Liver (tissue), 9 donors: ENCODE measurements around the gene FH. TPM values are rescaled to one million over a fixed set of nuclear protein-coding genes. Genes with fewer than 3 reads are reported as not detected.

Experiments used
- DNase-seq: peaks from one replicate; pipeline ENCODE4 v3.0.0-alpha.2; 2017; ENCODE audit warnings: low spot score
- H3K27ac ChIP-seq, 2 donors: one replicate each; pipeline ENCODE4 v1.7.0; 2013; ENCODE audit warnings: inconsistent platforms in 2 of 2, low read length in 2 of 2, control low read depth in 1 of 2, low read depth in 1 of 2, mild to moderate bottlenecking in 1 of 2
- H3K27me3 ChIP-seq, 4 donors: one replicate each; pipeline versions ENCODE4 v1.6.1 to v1.7.0; 2013; ENCODE audit warnings: low read length in 3 of 4, inconsistent platforms in 1 of 4, mild to moderate bottlenecking in 1 of 4, moderate library complexity in 1 of 4; ENCODE audit not compliant: control insufficient read depth in 4 of 4, insufficient read depth in 4 of 4
- H3K36me3 ChIP-seq, 4 donors: one replicate each; pipeline versions ENCODE4 v1.6.1 to v1.7.0; 2013; ENCODE audit warnings: low read length in 3 of 4, mild to moderate bottlenecking in 3 of 4, low read depth in 1 of 4, moderate library complexity in 1 of 4; ENCODE audit not compliant: control insufficient read depth in 4 of 4, insufficient read depth in 3 of 4
- H3K4me1 ChIP-seq, 4 donors: one replicate each; pipeline versions ENCODE4 v1.6.1 to v1.7.0; 2013; ENCODE audit warnings: low read length in 3 of 4, mild to moderate bottlenecking in 3 of 4, moderate library complexity in 1 of 4; ENCODE audit not compliant: control insufficient read depth in 4 of 4, insufficient read depth in 4 of 4
- H3K4me3 ChIP-seq, 3 donors: one replicate each; pipeline versions ENCODE4 v1.6.1 to v1.7.0; 2013; ENCODE audit warnings: low read length in 3 of 3, control low read depth in 1 of 3, low read depth in 1 of 3, mild to moderate bottlenecking in 1 of 3
- H3K9ac ChIP-seq, 2 donors: one replicate each; pipeline ENCODE4 v1.7.0; 2013; ENCODE audit warnings: low read length in 2 of 2, mild to moderate bottlenecking in 2 of 2, moderate library complexity in 2 of 2, control low read depth in 1 of 2, low read depth in 1 of 2
- H3K9me3 ChIP-seq, 4 donors: one replicate each; pipeline versions ENCODE4 v1.6.1 to v1.7.0; 2013; ENCODE audit warnings: low read length in 3 of 4; ENCODE audit not compliant: control insufficient read depth in 4 of 4
- CTCF ChIP-seq: fragments of 150-350 bp; IDR thresholded peaks from 2 replicates; pipeline ENCODE4 v1.5.1; 2017; ENCODE audit warnings: improper control_type of control experiment, low read depth, low read length; ENCODE audit not compliant: missing input control
- EGR1 ChIP-seq, 2 donors: IDR thresholded peaks; 2 replicates each; pipeline ENCODE4 v1.6.1; 2016 to 2018; ENCODE audit warnings: antibody characterized with exemption in 2 of 2, low read depth in 2 of 2
- FOXA1 ChIP-seq: IDR thresholded peaks from 2 replicates; pipeline ENCODE4 v1.6.1; 2016; ENCODE audit warnings: antibody characterized with exemption
- FOXA2 ChIP-seq: IDR thresholded peaks from 2 replicates; pipeline ENCODE4 v1.6.1; 2016; ENCODE audit warnings: antibody characterized with exemption
- GABPA ChIP-seq, 2 donors: IDR thresholded peaks in 1 of 2; conservative IDR thresholded peaks in 1 of 2; 2 replicates each; pipeline ENCODE4 v1.6.1; 2016; ENCODE audit warnings: antibody characterized with exemption in 2 of 2, mild to moderate bottlenecking in 1 of 2, moderate library complexity in 1 of 2
- HNF4A ChIP-seq, 2 donors: conservative IDR thresholded peaks; 2 replicates each; pipeline ENCODE4 v1.6.1; 2016; ENCODE audit warnings: antibody characterized with exemption in 2 of 2, mild to moderate bottlenecking in 2 of 2
- HNF4G ChIP-seq: IDR thresholded peaks from 2 replicates; pipeline ENCODE4 v1.6.1; 2016; ENCODE audit warnings: antibody characterized with exemption
- JUND ChIP-seq, 2 donors: IDR thresholded peaks; 2 replicates each; pipeline ENCODE4 v1.6.1; 2016; ENCODE audit warnings: antibody characterized with exemption in 2 of 2
- NR2F2 ChIP-seq: IDR thresholded peaks from 2 replicates; pipeline ENCODE4 v1.6.1; 2016; ENCODE audit warnings: antibody characterized with exemption
- RAD21 ChIP-seq, 2 donors: IDR thresholded peaks; 2 replicates each; pipeline ENCODE4 v1.6.1; 2016; ENCODE audit warnings: antibody characterized with exemption in 2 of 2, mild to moderate bottlenecking in 2 of 2
- RXRA ChIP-seq, 2 donors: IDR thresholded peaks; 2 replicates each; pipeline ENCODE4 v1.6.1; 2017 to 2018; ENCODE audit warnings: antibody characterized with exemption in 2 of 2, mild to moderate bottlenecking in 1 of 2
- SP1 ChIP-seq: IDR thresholded peaks from 2 replicates; pipeline ENCODE4 v1.6.1; 2018; ENCODE audit warnings: antibody characterized with exemption, mild to moderate bottlenecking
- TAF1 ChIP-seq: conservative IDR thresholded peaks from 2 replicates; pipeline ENCODE4 v1.6.1; 2016; ENCODE audit warnings: antibody characterized with exemption, mild to moderate bottlenecking
- YY1 ChIP-seq: IDR thresholded peaks from 2 replicates; pipeline ENCODE4 v1.6.1; 2016; ENCODE audit warnings: antibody characterized with exemption, mild to moderate bottlenecking
- WGBS: extraction: QIAGEN DNeasy Blood & Tissue Kit; methylation state at CpG from one replicate; pipeline ENCODE4 v1.1.7; 2013; 5-methylcytosine and 5-hydroxymethylcytosine counted together
- polyA plus RNA-seq, 2 donors: library from polyadenylated mRNA; stranded (reverse) in 1 of 2; unstranded in 1 of 2; fragments of 200-250 nt in 1 of 2; fragments of >200 nt in 1 of 2; fragmentation: Nextera tagmentation in 1 of 2; extraction: Ambion mirVana in 1 of 2; gene quantifications; one replicate each; pipeline versions ENCODE4 v1.2.1 to v1.2.3, GENCODE V29; 2013 to 2015
- total RNA-seq, 2 donors: library from RNA; depleted of rRNA; stranded (reverse); fragments of >200 nt; gene quantifications; one replicate each; pipeline ENCODE4 v1.2.3, GENCODE V29; 2014
- TF ChIP-seq, protein P1 (sequence below): IDR thresholded peaks from 2 replicates; pipeline ENCODE4 v1.6.1; 2016; ENCODE audit warnings: antibody characterized with exemption
- TF ChIP-seq, protein P2 (sequence below): IDR thresholded peaks from 2 replicates; pipeline ENCODE4 v1.6.1; 2016; ENCODE audit warnings: antibody characterized with exemption
- TF ChIP-seq, protein P3 (sequence below): IDR thresholded peaks from 2 replicates; pipeline ENCODE4 v1.6.1; 2016; ENCODE audit warnings: antibody characterized with exemption
- TF ChIP-seq, protein P4 (sequence below): IDR thresholded peaks from 2 replicates; pipeline ENCODE4 v1.6.1; 2016; ENCODE audit warnings: antibody characterized with exemption, mild to moderate bottlenecking
- donor health status: healthy.
- donor health status: healthy.
- donor health status: healthy.
- donor health status: healthy.
- donor health status: healthy.

FH gene
- total and polyA plus RNA-seq, 4 donors, result 68.3 to 145 (median 120) TPM

GRCh38 chr1:241456743-241457142 lies 62.8 kb downstream of the FH start:
- TF ChIP-seq SP1 (no peak), JUND (IDR thresholded peaks at IDR 0.05) (no peak), RAD21 (IDR thresholded peaks at IDR 0.05) (no peak), HNF4G (no peak), HNF4A (conservative IDR thresholded peaks at IDR 0.05) (no peak), FOXA2 (no peak), RXRA (IDR thresholded peaks at IDR 0.05) (no peak)
- no peak overlapping the region for H3K27ac ChIP-seq
- H3K9ac ChIP-seq, result no peak overlapping the region
- H3K9me3 ChIP-seq, result no peaks in the 10 kb centered on the region
- 84% methylated on average over 1 of the region's 1 CpG for WGBS
- no peak for DNase-seq
- no peaks in the 10 kb centered on the region for H3K4me1 ChIP-seq
- no peaks in the 10 kb centered on the region for H3K36me3 ChIP-seq
- H3K27me3 ChIP-seq, result no peaks in the 10 kb centered on the region
- H3K4me3 ChIP-seq, result no peak overlapping the region

GRCh38 chr1:241453732-241454131 lies 65.8 kb downstream of the FH start:
- TF ChIP-seq JUND (IDR thresholded peaks at IDR 0.05) (no peak), YY1 (no peak), GABPA (IDR thresholded peaks at IDR 0.05 in 1 of 2, conservative IDR thresholded peaks at IDR 0.05 in 1 of 2) (no peak), HNF4G (no peak), EGR1 (IDR thresholded peaks at IDR 0.05; ENCODE audit: low read depth in 2 of 2) (no peak)
- TF ChIP-seq, protein P1, sequence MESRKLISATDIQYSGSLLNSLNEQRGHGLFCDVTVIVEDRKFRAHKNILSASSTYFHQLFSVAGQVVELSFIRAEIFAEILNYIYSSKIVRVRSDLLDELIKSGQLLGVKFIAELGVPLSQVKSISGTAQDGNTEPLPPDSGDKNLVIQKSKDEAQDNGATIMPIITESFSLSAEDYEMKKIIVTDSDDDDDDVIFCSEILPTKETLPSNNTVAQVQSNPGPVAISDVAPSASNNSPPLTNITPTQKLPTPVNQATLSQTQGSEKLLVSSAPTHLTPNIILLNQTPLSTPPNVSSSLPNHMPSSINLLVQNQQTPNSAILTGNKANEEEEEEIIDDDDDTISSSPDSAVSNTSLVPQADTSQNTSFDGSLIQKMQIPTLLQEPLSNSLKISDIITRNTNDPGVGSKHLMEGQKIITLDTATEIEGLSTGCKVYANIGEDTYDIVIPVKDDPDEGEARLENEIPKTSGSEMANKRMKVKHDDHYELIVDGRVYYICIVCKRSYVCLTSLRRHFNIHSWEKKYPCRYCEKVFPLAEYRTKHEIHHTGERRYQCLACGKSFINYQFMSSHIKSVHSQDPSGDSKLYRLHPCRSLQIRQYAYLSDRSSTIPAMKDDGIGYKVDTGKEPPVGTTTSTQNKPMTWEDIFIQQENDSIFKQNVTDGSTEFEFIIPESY, result no peak
- TF ChIP-seq, protein P2, sequence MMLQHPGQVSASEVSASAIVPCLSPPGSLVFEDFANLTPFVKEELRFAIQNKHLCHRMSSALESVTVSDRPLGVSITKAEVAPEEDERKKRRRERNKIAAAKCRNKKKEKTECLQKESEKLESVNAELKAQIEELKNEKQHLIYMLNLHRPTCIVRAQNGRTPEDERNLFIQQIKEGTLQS, result no peak
- Histone ChIP-seq H3K36me3 (no peaks in the 10 kb centered on the region), H3K4me3 (no peak overlapping the region), H3K27me3 (no peaks in the 10 kb centered on the region), H3K4me1 (no peaks in the 10 kb centered on the region), H3K9ac (no peak overlapping the region), H3K9me3 (no peaks in the 10 kb centered on the region), H3K27ac (no peak overlapping the region)
- DNase-seq, result no peak
- WGBS, result 91% methylated on average over 1 of the region's 1 CpG

DNA sequence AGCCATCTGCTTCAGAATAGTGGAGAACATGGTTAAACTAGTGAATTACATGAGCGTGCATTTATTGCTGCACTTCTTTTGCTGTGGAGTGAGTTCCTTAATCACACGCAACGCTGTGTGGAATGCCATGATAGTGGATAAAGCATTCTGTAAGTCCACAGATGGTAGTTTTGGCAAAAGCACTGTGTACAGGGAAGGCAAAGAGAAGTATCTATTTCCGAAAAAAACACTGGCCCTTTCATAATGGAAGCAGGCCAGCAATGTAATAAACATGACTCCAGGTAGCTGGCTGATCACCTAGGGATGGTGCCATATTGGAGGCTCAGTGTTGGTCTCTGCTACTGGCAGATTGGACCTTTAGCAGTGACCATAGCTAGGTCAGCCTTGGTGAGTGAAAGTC lies 67.6 kb downstream of the FH start:
- Histone ChIP-seq H3K27me3 (no peaks in the 10 kb centered on the region), H3K9me3 (no peaks in the 10 kb centered on the region), H3K27ac (no peak overlapping the region), H3K4me3 (no peak overlapping the region), H3K4me1 (no peaks in the 10 kb centered on the region), H3K36me3 (no peaks in the 10 kb centered on the region), H3K9ac (no peak overlapping the region)
- 84% methylated on average over 4 of the region's 4 CpGs for WGBS
- no peak for DNase-seq
- TF ChIP-seq, protein P1, result no peak
- TF ChIP-seq CTCF (no peak), RAD21 (IDR thresholded peaks at IDR 0.05) (no peak), TAF1 (no peak), GABPA (IDR thresholded peaks at IDR 0.05 in 1 of 2, conservative IDR thresholded peaks at IDR 0.05 in 1 of 2) (no peak), NR2F2 (no peak), HNF4A (conservative IDR thresholded peaks at IDR 0.05) (no peak), FOXA2 (no peak), SP1 (no peak), RXRA (IDR thresholded peaks at IDR 0.05) (no peak), FOXA1 (no peak), YY1 (no peak), JUND (IDR thresholded peaks at IDR 0.05) (no peak), HNF4G (no peak)
- TF ChIP-seq, protein P2, result no peak
- TF ChIP-seq, protein P3, sequence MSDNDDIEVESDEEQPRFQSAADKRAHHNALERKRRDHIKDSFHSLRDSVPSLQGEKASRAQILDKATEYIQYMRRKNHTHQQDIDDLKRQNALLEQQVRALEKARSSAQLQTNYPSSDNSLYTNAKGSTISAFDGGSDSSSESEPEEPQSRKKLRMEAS, result no peak
- TF ChIP-seq, protein P4, sequence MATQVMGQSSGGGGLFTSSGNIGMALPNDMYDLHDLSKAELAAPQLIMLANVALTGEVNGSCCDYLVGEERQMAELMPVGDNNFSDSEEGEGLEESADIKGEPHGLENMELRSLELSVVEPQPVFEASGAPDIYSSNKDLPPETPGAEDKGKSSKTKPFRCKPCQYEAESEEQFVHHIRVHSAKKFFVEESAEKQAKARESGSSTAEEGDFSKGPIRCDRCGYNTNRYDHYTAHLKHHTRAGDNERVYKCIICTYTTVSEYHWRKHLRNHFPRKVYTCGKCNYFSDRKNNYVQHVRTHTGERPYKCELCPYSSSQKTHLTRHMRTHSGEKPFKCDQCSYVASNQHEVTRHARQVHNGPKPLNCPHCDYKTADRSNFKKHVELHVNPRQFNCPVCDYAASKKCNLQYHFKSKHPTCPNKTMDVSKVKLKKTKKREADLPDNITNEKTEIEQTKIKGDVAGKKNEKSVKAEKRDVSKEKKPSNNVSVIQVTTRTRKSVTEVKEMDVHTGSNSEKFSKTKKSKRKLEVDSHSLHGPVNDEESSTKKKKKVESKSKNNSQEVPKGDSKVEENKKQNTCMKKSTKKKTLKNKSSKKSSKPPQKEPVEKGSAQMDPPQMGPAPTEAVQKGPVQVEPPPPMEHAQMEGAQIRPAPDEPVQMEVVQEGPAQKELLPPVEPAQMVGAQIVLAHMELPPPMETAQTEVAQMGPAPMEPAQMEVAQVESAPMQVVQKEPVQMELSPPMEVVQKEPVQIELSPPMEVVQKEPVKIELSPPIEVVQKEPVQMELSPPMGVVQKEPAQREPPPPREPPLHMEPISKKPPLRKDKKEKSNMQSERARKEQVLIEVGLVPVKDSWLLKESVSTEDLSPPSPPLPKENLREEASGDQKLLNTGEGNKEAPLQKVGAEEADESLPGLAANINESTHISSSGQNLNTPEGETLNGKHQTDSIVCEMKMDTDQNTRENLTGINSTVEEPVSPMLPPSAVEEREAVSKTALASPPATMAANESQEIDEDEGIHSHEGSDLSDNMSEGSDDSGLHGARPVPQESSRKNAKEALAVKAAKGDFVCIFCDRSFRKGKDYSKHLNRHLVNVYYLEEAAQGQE, result no peak
